RPMI8226 (cell line): Measurements from ENCODE around the gene OR51B2.

Source experiments
- DNase-seq: peaks from one replicate; pipeline ENCODE4 v3.0.0-alpha.2; 2015

Gene OR51B2

DNA sequence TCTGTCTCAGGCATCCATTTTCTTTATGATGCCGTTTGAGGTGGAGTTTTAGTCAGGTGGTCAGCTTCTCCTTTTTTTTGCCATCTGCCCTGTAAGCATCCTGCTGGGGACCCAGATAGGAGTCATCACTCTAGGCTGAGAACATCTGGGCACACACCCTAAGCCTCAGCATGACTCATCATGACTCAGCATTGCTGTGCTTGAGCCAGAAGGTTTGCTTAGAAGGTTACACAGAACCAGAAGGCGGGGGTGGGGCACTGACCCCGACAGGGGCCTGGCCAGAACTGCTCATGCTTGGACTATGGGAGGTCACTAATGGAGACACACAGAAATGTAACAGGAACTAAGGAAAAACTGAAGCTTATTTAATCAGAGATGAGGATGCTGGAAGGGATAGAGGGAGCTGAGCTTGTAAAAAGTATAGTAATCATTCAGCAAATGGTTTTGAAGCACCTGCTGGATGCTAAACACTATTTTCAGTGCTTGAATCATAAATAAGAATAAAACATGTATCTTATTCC, 43.5 kb downstream of the OR51B2 start:
- DNase-seq: peak; percentile 67

DNA sequence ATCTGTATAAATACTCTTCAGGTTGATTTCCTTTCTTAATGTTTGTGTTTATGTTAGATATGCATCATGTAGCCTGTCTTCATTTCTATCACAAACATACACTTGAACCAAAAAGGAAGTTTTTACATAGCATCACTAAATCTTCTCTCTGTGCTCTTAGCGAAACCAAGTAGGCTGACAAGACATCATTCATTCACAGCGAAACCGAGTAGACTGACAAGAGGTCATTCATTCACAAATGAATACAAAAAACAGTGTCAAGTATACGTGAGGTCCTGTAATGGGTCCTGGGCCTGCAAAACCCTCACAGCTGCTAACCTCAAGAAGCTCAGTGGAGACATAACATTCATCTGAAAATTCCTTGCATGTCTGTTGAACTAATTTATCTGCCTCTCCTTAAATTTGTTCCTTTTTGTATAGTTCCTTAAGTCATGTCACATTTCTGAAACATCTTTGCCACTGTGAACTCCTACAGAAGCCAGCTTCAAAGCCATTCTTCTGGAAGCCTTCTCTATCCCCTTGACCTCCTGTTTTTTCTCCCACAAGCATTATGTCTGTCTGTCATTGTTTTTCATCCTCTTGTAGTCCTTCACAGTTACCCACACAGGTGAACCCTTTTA, 44.5 kb downstream of the OR51B2 start:
- no peak for DNase-seq

DNA sequence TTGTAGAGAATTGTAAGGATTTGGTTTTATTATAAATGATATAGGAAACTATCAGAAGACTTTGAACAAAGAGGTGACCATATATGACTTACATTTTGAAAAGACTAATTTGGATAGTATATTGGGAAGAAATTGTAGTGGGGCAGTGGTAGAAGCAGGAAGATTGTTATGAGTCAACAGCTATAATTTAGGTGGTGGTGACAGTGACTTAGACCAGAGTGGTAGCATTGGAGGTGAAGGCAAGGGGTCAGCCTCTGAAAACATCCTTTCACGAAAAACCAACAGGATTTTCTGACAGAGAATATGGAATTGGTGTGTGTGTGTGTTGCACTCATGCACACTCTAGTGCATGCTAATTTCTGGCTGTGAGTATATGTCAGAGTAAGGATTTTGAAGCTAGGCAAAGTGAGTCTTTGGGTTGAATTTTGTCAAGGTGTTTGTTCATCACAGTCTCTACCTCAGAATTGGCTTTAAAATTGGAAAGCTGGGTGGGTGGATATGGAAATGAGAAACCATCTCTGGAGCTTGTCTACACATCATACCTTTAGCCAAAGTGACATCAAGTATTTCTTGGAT, 46.2 kb downstream of the OR51B2 start:
- no peak for DNase-seq

DNA sequence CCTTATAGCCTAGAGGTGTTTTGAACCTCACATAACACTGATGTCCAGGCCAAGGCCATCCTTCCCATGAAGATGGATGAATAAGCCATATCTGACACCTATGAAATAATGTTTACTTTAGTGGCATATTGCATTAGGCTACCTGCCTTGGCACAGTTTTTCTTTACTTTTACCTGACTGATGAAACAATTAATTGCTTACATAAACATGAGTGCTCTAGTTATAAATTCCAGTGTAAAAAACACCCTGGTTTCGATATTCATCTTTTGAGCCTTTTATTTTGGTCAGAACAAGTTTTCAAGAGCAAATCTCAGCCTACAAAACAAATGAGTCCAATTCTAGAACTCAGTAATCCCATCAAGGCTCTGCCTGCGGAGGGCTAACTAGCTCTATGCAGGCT, 47.4 kb downstream of the OR51B2 start:
- no peak for DNase-seq

DNA sequence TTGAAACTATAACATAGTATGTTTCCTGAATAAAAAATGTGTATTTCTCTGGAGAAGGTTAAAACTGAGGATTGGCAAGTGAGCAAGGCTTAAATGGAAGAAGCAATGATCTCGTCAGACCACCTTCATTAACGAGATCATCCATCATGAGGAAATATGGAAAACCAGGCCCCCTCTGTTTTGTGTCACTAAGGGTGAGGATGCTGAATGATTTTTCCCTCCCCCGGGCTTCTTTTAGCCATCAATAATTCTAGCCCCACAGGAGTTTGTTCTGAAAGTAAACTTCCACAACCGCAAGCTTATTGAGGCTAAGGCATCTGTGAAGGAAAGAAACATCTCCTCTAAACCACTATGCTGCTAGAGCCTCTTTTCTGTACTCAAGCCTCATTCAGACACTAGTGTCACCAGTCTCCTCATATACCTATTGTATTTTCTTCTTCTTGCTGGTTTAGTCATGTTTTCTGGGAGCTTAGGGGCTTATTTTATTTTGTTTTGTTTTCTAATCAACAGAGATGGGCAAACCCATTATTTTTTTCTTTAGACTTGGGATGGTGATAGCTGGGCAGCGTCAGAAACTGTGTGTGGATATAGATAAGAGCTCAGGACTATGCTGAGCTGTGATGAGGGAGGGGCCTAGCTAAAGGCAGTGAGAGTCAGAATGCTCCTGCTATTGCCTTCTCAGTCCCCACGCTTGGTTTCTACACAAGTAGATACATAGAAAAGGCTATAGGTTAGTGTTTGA, 48.6 kb downstream of the OR51B2 start:
- no peak for DNase-seq

DNA sequence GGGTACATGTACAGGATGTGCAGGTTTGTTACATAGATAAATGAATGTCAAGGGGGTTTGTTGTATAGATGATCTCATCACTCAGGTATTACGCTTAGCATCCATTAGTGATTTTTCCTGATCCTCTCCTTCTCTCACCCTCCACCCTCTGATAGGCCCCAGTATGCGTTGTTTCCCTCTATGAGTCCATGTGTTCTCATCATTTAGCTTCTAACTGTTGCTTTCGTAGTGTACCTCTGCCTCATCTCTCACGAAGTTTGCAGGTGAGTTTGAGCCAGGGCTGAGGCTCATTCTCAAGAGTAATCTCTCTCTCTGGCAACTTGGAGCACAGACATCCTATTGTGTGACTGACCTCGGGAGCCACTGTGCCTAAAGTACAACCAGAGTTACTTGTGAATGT, 49.7 kb downstream of the OR51B2 start:
- DNase-seq: no peak
